HepG2 (cell line): Measurements from ENCODE around the gene PLA2G2E. TPM values are rescaled to one million over a fixed set of nuclear protein-coding genes. Genes with fewer than 3 reads are reported as not detected.
A peak's percentile ranks its signal among the peaks of the same experiment; 100 is the strongest.

Experiments
- ARNT2 ChIP-seq: sonication (generic); formaldehyde crosslinking; IDR thresholded peaks from 2 replicates; pipeline ENCODE4 v1.8.0; 2022; ENCODE audit warnings: mild to moderate bottlenecking, low read depth, missing genetic modification reagents, moderate library complexity
- ETV6 ChIP-seq: sonication (generic); formaldehyde crosslinking; conservative IDR thresholded peaks from 2 replicates; pipeline ENCODE4 v1.4.0; 2020; ENCODE audit warnings: missing genetic modification reagents
- IRF2 ChIP-seq: IDR thresholded peaks from 2 replicates; pipeline ENCODE4 v1.6.1; 2018; ENCODE audit warnings: missing genetic modification reagents, missing compliant biosample characterization
- KAT2B ChIP-seq: fragments of 150-350 bp; IDR thresholded peaks from 2 replicates; pipeline ENCODE4 v1.6.1; 2014; ENCODE audit warnings: low read depth, low read length, borderline replicate concordance
- KMT2A ChIP-seq: sonication (generic); formaldehyde crosslinking; IDR thresholded peaks from 2 replicates; pipeline ENCODE4 v1.4.0; 2020; ENCODE audit warnings: missing genetic modification reagents
- MAFF ChIP-seq: IDR thresholded peaks from 2 replicates; pipeline ENCODE4 v1.6.1; 2011; ENCODE audit warnings: low read depth, low read length, improper control_type of control experiment
- NONO ChIP-seq, 2 experiments: fragments of 450-650 bp in 1 of 2; sonication (generic) in 1 of 2; formaldehyde crosslinking in 1 of 2; IDR thresholded peaks in 1 of 2; conservative IDR thresholded peaks in 1 of 2; 2 replicates each; pipeline versions ENCODE4 v1.6.1 to v1.8.0; 2017 to 2022; ENCODE audit warnings: mild to moderate bottlenecking in 1 of 2, missing genetic modification reagents in 1 of 2, moderate library complexity in 1 of 2
- NR2C2 ChIP-seq: sonication (generic); formaldehyde crosslinking; IDR thresholded peaks from 2 replicates; pipeline ENCODE4 v1.4.0; 2020; ENCODE audit warnings: missing genetic modification reagents, mild to moderate bottlenecking, moderate library complexity, borderline replicate concordance
- SP1 ChIP-seq, 2 experiments: fragments of 450-650 bp in 1 of 2; sonication (generic) in 1 of 2; formaldehyde crosslinking in 1 of 2; IDR thresholded peaks; 2 replicates each; pipeline versions ENCODE4 v1.4.0 to v1.6.1; 2016 to 2020; ENCODE audit warnings: missing genetic modification reagents in 1 of 2
- TBL1XR1 ChIP-seq: fragments of 150-350 bp; IDR thresholded peaks from 2 replicates; pipeline ENCODE4 v1.6.1; 2014; ENCODE audit warnings: borderline replicate concordance, low read length; ENCODE audit not compliant: partially characterized antibody
- ZNF101 ChIP-seq: sonication (generic); formaldehyde crosslinking; IDR thresholded peaks from 2 replicates; pipeline ENCODE4 v1.4.0; 2020; ENCODE audit warnings: mild to moderate bottlenecking, low read depth, missing genetic modification reagents, borderline replicate concordance
- ZNF33B ChIP-seq: sonication (generic); formaldehyde crosslinking; IDR thresholded peaks from 2 replicates; pipeline ENCODE4 v1.5.1; 2020; ENCODE audit warnings: mild to moderate bottlenecking, missing genetic modification reagents
- ZNF501 ChIP-seq: sonication (generic); formaldehyde crosslinking; IDR thresholded peaks from 2 replicates; pipeline ENCODE4 v1.5.1; 2020; ENCODE audit warnings: mild to moderate bottlenecking, moderate library complexity, missing genetic modification reagents
- ZNF749 ChIP-seq: sonication (generic); formaldehyde crosslinking; IDR thresholded peaks from 2 replicates; pipeline ENCODE4 v1.8.0; 2022; ENCODE audit warnings: mild to moderate bottlenecking, missing genetic modification reagents, moderate library complexity, borderline replicate concordance
- ZNF75D ChIP-seq: sonication (generic); formaldehyde crosslinking; IDR thresholded peaks from 2 replicates; pipeline ENCODE4 v1.8.1; 2023; ENCODE audit warnings: missing genetic modification reagents, mild to moderate bottlenecking, borderline replicate concordance
- ZNF766 ChIP-seq: sonication (generic); formaldehyde crosslinking; IDR thresholded peaks from 2 replicates; pipeline ENCODE4 v1.5.0; 2020; ENCODE audit warnings: missing genetic modification reagents, borderline replicate concordance
- ZNF788 ChIP-seq: sonication (generic); formaldehyde crosslinking; IDR thresholded peaks from 2 replicates; pipeline ENCODE4 v1.5.0; 2020; ENCODE audit warnings: mild to moderate bottlenecking, missing genetic modification reagents, borderline replicate concordance
- ZSCAN29 ChIP-seq: sonication (generic); formaldehyde crosslinking; conservative IDR thresholded peaks from 2 replicates; pipeline ENCODE4 v1.4.0; 2020; ENCODE audit warnings: mild to moderate bottlenecking, missing genetic modification reagents
- polyA plus RNA-seq, 8 experiments: library from polyadenylated mRNA; depleted of rRNA in 3 of 8; stranded (reverse) in 7 of 8; unstranded in 1 of 8; fragments of >200 nt; fragmentation: Illumina TruSeq in 4 of 8; extraction: Trizol in 4 of 8; gene quantifications; 2 replicates each; pipeline versions ENCODE4 v1.2.1 to v1.2.3, GENCODE V29; 2011 to 2016; ENCODE audit warnings: low read depth in 4 of 8, missing spikeins in 1 of 8, mixed read lengths in 1 of 8; ENCODE audit not compliant: insufficient read depth in 1 of 8
- total RNA-seq, 5 experiments: library from RNA; depleted of rRNA; stranded (reverse); fragments of >200 nt; fragmentation: Illumina TruSeq; extraction: Trizol; gene quantifications; 2 replicates each; pipeline ENCODE4 v1.2.3, GENCODE V29; 2016; ENCODE audit warnings: low read depth in 1 of 5
- TF ChIP-seq, protein P1 (sequence below): IDR thresholded peaks from 2 replicates; pipeline ENCODE4 v1.6.1; 2016; ENCODE audit warnings: control low read depth
- TF ChIP-seq, protein P2 (sequence below): conservative IDR thresholded peaks from 2 replicates; pipeline ENCODE4 v1.6.1; 2018; ENCODE audit warnings: missing genetic modification reagents
- TF ChIP-seq, protein P3 (sequence below): sonication (generic); formaldehyde crosslinking; IDR thresholded peaks from 2 replicates; pipeline ENCODE4 v1.8.0; 2022; ENCODE audit warnings: mild to moderate bottlenecking, missing genetic modification reagents
- TF ChIP-seq, protein P4 (sequence below): sonication (generic); formaldehyde crosslinking; IDR thresholded peaks from 2 replicates; pipeline ENCODE4 v1.4.0; 2020; ENCODE audit warnings: mild to moderate bottlenecking, missing genetic modification reagents

The PLA2G2E gene
- total and polyA plus RNA-seq, 2 of the 13 experiments (the other 11 are each of a cell fraction or from before 2014, with no cell fraction given): not detected

DNA sequence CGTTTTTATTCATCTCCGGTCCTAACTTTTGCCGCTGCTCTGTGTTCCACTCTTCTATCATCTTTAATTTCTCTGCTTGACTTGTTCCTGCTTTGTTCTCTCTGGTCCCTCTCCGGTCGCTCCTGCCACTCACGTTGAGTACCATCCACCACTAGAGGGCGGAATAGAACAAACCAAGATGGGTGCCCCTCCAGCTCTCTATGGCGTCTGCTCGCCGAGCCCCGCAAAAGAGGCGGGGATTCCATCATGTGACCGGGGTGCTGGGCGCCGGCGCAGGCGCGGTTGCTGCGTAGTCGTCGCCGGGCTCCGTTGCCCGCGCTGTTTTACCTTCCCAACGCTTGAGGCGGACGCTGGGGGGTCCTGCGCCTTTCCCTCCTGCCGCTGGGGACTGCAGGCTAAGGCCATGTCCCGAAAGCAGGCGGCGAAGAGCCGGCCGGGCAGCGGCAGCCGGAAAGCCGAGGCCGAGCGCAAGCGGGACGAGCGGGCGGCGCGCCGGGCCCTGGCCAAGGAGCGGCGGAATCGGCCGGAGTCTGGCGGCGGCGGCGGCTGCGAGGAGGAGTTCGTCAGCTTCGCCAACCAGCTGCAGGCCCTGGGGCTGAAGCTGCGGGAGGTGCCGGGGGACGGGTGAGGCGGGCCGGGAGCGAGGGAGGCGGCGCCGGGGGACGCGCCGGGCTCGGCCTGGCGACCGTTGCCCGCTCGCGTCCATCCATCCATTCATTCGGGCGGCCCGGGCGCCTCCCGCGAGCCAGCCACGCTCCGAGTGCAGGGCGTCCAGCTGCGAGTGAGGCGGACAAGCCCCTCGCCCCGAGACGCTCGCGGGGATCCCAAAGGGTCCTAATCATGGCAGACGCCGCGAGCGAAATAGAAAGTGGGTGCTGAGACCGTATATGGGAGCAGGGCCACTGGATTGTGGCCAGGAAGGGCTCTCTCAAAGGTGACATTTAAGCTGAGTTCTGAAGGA, 41.0 kb downstream of the PLA2G2E start, which contains the start of gene OTUD3 (continued):
- TF ChIP-seq, protein P1, sequence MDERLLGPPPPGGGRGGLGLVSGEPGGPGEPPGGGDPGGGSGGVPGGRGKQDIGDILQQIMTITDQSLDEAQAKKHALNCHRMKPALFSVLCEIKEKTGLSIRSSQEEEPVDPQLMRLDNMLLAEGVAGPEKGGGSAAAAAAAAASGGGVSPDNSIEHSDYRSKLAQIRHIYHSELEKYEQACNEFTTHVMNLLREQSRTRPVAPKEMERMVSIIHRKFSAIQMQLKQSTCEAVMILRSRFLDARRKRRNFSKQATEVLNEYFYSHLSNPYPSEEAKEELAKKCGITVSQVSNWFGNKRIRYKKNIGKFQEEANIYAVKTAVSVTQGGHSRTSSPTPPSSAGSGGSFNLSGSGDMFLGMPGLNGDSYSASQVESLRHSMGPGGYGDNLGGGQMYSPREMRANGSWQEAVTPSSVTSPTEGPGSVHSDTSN (CRISPR knock-in tag): peak; percentile 73
- TF ChIP-seq, protein P2, sequence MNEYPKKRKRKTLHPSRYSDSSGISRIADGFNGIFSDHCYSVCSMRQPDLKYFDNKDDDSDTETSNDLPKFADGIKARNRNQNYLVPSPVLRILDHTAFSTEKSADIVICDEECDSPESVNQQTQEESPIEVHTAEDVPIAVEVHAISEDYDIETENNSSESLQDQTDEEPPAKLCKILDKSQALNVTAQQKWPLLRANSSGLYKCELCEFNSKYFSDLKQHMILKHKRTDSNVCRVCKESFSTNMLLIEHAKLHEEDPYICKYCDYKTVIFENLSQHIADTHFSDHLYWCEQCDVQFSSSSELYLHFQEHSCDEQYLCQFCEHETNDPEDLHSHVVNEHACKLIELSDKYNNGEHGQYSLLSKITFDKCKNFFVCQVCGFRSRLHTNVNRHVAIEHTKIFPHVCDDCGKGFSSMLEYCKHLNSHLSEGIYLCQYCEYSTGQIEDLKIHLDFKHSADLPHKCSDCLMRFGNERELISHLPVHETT (CRISPR knock-in tag): peak; percentile 49; the same call in 1 of the 2 replicates
- TF ChIP-seq, protein P3, sequence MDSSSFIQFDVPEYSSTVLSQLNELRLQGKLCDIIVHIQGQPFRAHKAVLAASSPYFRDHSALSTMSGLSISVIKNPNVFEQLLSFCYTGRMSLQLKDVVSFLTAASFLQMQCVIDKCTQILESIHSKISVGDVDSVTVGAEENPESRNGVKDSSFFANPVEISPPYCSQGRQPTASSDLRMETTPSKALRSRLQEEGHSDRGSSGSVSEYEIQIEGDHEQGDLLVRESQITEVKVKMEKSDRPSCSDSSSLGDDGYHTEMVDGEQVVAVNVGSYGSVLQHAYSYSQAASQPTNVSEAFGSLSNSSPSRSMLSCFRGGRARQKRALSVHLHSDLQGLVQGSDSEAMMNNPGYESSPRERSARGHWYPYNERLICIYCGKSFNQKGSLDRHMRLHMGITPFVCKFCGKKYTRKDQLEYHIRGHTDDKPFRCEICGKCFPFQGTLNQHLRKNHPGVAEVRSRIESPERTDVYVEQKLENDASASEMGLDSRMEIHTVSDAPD (CRISPR knock-in tag): 0 out of 2 replicates have a peak, but pooled peaks have one; percentile 52
- TF ChIP-seq NONO (IDR thresholded peaks at IDR 0.05): no peak
- peak; percentile 80 for TF ChIP-seq NONO (CRISPR knock-in tag; conservative IDR thresholded peaks at IDR 0.05)
- TF ChIP-seq ZNF75D: no peak
- peak; percentile 38; the same call in 1 of the 2 replicates for TF ChIP-seq NR2C2 (CRISPR knock-in tag)
- 0 out of 2 replicates have a peak, but pooled peaks have one; percentile 12 for TF ChIP-seq ZSCAN29
- peak; percentile 67; the same call in 1 of the 2 replicates for TF ChIP-seq ZNF749 (CRISPR knock-in tag)
- TF ChIP-seq, protein P4, sequence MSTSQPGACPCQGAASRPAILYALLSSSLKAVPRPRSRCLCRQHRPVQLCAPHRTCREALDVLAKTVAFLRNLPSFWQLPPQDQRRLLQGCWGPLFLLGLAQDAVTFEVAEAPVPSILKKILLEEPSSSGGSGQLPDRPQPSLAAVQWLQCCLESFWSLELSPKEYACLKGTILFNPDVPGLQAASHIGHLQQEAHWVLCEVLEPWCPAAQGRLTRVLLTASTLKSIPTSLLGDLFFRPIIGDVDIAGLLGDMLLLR (CRISPR knock-in tag): peak; percentile 82
- peak; percentile 50; the same call in 1 of the 2 replicates for TF ChIP-seq ZNF788 (CRISPR knock-in tag)
- TF ChIP-seq SP1 (IDR thresholded peaks at IDR 0.05): no peak
- peak; percentile 68 for TF ChIP-seq SP1 (CRISPR knock-in tag; IDR thresholded peaks at IDR 0.05)
- TF ChIP-seq MAFF: no peak
- no peak for TF ChIP-seq ZNF101 (CRISPR knock-in tag)
- TF ChIP-seq ARNT2 (CRISPR knock-in tag): no peak; the same call in 1 of the 2 replicates
- TF ChIP-seq ZNF766 (CRISPR knock-in tag): peak; percentile 47; the same call in 1 of the 2 replicates
- TF ChIP-seq IRF2 (CRISPR knock-in tag): peak; percentile 60; the same call in 1 of the 2 replicates
- TF ChIP-seq KAT2B: no peak
- peak; percentile 78 for TF ChIP-seq ZNF501
- TF ChIP-seq TBL1XR1: peak; percentile 60
- TF ChIP-seq ZNF33B (CRISPR knock-in tag): peak; percentile 88; the same call in 1 of the 2 replicates
- peak; percentile 31; the same call in 1 of the 2 replicates for TF ChIP-seq ETV6
- TF ChIP-seq KMT2A: peak; percentile 90; the same call in 1 of the 2 replicates
